ENCODE data around the gene EXO5. TPM values are rescaled to one million over a fixed set of nuclear protein-coding genes. Genes with fewer than 3 reads are reported as not detected.

The EXO5 gene
- total and polyA plus RNA-seq, 2 of the 8 experiments (the other 6 are each of a cell fraction or from before 2014, with no cell fraction given) = 4.4 to 8.5 TPM

- TF ChIP-seq SP1 (IDR thresholded peaks at IDR 0.05; ENCODE audit: low read depth, low read length) (no peak), POU5F1 (IDR thresholded peaks at IDR 0.05; ENCODE audit: low read depth, low read length) (no peak), CTBP2 (IDR thresholded peaks at IDR 0.05; ENCODE audit: borderline replicate concordance, insufficient read depth, insufficient read length, low read length) (peak; percentile 13), RFX5 (IDR thresholded peaks at IDR 0.05; ENCODE audit: borderline replicate concordance, low read depth, low read length) (no peak), SIX5 (IDR thresholded peaks at IDR 0.05; ENCODE audit: low read depth, low read length) (no peak), PHF8 (conservative IDR thresholded peaks at IDR 0.05; ENCODE audit: low read depth, low read length) (peak; percentile 65; the same call in 1 of the 2 replicates), TAF7 (optimal IDR thresholded peaks at IDR 0.05; ENCODE audit: borderline replicate concordance, low read depth, low read length) (peak; percentile 68), ATF3 (IDR thresholded peaks at IDR 0.05; ENCODE audit: insufficient read depth, low read depth, low read length) (no peak), JUND (IDR thresholded peaks at IDR 0.05; ENCODE audit: low read length) (no peak), RBBP5 (IDR thresholded peaks at IDR 0.05; ENCODE audit: borderline replicate concordance, low read depth, low read length) (peak; percentile 90; the same call in 1 of the 2 replicates), TAF1 (IDR thresholded peaks at IDR 0.05; ENCODE audit: low read depth, low read length) (peak; percentile 71), EZH2 (IDR thresholded peaks at IDR 0.05; ENCODE audit: low read depth, low read length, severe bottlenecking) (peak; percentile 49), NRF1 (IDR thresholded peaks at IDR 0.05; ENCODE audit: low read depth, low read length) (no peak), HDAC6 (IDR thresholded peaks at IDR 0.05; ENCODE audit: low read depth, low read length) (no peak), MAX (IDR thresholded peaks at IDR 0.05) (peak; percentile 70), KDM5A (IDR thresholded peaks at IDR 0.05; ENCODE audit: low read length) (no peak), E2F6 (IDR thresholded peaks at IDR 0.05) (peak; percentile 70; the same call in 1 of the 2 replicates), BACH1 (IDR thresholded peaks at IDR 0.05; ENCODE audit: low read length) (peak; percentile 46), CHD2 (IDR thresholded peaks at IDR 0.05; ENCODE audit: low read length) (peak; percentile 75), BCL11A (IDR thresholded peaks at IDR 0.05; ENCODE audit: low read depth in 2 of 2, low read length in 2 of 2) (no peak), ASH2L (IDR thresholded peaks at IDR 0.05; ENCODE audit: low read length) (peak; percentile 77), KDM4A (IDR thresholded peaks at IDR 0.05; ENCODE audit: low read depth, low read length, severe bottlenecking) (peak; percentile 91)
Measured at GRCh38 chr1:40508375-40509341, at the start of gene EXO5 (continued).
